ENCODE results near the gene GPC2. TPM values are rescaled to one million over a fixed set of nuclear protein-coding genes. Genes with fewer than 3 reads are reported as not detected.
A peak's percentile ranks its signal among the peaks of the same experiment; 100 is the strongest.

GPC2 gene
- total RNA-seq, 1 donor = 1.4 TPM

DNA sequence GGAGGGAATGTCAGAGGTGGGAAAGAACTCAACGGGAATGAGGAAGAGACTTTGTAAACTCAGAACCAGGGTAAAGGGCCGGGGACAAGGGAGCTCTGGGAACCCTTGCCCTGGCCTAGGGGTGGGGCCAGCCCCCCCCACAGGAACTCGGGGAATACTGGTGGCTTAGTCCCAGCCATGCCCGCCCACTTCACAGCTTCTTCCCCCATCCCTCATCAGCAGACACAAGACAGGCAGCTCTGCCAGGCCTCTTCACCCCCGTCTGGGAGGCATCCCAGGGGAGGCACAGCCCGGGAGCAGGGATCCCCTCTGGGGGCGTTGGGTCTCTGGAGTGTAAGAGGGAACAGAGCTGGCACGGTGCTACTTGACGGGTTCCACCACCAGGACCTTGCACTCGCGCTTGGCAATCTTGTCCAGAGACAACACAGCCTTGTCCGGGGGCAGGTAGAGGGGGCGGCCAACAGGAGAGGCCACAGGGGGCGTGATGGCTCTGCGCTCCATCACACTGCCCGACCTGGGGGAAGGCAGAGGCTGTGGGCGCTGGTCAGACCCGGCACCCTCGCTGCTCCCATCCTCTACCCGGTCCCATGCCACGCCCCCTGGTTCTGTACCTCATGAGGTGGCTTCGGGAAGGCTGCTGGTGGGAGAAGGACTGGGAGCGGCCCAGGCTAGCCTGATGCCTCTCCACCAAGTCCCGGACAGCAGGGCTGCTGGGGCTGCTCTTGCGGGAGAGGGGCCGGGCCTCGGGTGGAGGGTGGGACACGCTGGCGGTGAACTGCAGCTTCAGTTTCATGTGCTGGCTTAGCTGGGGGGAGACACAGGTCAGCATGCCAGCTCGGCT, 22.3 kb downstream of the GPC2 start:
- no peak overlapping the region for H3K4me2 ChIP-seq (ENCODE audit: insufficient read depth, low read length)
- H2AFZ ChIP-seq (ENCODE audit: low read length) = no peak overlapping the region
- no peaks in the 10 kb centered on the region for H3K9me3 ChIP-seq (ENCODE audit: low read depth, low read length)
- H3K4me1 ChIP-seq (ENCODE audit: insufficient read depth, low read length) = peaks cover 17% of the 10 kb centered on the region
- no peaks in the 10 kb centered on the region for H3K27me3 ChIP-seq (ENCODE audit: insufficient read depth, low read length)
- peak; percentile 84 for DNase-seq (ENCODE audit: insufficient read length, low spot score, missing footprints)
- peaks cover 37% of the 10 kb centered on the region for H3K36me3 ChIP-seq (ENCODE audit: insufficient read depth, low read length)
- H3K79me2 ChIP-seq (ENCODE audit: insufficient read depth, low read length) = peaks cover 59% of the 10 kb centered on the region
- TF ChIP-seq, protein P1, sequence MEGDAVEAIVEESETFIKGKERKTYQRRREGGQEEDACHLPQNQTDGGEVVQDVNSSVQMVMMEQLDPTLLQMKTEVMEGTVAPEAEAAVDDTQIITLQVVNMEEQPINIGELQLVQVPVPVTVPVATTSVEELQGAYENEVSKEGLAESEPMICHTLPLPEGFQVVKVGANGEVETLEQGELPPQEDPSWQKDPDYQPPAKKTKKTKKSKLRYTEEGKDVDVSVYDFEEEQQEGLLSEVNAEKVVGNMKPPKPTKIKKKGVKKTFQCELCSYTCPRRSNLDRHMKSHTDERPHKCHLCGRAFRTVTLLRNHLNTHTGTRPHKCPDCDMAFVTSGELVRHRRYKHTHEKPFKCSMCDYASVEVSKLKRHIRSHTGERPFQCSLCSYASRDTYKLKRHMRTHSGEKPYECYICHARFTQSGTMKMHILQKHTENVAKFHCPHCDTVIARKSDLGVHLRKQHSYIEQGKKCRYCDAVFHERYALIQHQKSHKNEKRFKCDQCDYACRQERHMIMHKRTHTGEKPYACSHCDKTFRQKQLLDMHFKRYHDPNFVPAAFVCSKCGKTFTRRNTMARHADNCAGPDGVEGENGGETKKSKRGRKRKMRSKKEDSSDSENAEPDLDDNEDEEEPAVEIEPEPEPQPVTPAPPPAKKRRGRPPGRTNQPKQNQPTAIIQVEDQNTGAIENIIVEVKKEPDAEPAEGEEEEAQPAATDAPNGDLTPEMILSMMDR (IDR thresholded peaks at IDR 0.05; ENCODE audit: extremely low read depth, low read depth, low read length) = no peak
- peaks cover 28% of the 10 kb centered on the region for H4K20me1 ChIP-seq (ENCODE audit: insufficient read depth, low read length)
- no peak overlapping the region for H3K27ac ChIP-seq (ENCODE audit: low read depth, low read length)
- no peak overlapping the region for H3K4me3 ChIP-seq (ENCODE audit: insufficient read depth, low read length)

DNA sequence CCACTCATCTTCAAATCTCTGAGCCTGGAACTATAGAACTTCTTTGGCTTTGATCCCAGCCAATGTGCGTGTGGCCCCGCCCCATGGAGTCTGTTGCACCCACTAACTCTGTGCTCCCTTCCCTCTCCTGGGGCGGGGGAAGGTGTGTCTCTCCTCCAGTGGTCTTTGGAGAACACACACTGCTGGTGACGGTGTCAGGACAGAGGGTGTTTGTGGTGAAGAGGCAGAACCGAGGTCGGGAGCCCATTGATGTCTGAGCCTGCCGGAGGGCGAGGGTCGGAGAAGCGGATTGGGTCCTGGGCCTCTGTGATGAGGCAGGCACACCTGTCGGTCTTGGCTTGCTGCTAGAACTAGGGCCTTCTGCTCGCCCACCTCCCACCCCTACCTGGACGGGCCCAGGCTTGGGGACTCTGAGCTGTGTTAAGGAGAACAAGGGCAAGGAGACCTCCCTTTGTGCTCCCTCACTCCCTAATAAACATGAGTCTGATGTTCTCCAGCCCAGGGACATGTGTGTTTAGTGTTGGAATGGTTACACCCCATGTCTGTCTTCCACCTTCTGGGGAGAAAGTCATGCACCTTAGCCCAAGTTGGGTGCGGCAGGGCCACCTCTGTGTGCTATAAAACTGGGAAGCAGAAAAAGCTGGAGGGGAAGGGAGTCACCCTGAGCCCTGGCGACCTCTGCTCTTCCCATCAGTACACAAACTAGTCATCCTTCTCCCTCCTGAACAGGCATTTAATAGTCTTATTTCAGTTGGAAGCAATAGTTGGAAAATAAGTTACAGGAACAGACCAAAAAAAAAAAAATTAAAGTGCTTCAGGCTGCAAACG, 23.3 kb downstream of the GPC2 start:
- peaks cover 28% of the 10 kb centered on the region for H4K20me1 ChIP-seq (ENCODE audit: insufficient read depth, low read length)
- peaks cover 68% of the 10 kb centered on the region for H3K79me2 ChIP-seq (ENCODE audit: insufficient read depth, low read length)
- H3K4me3 ChIP-seq (ENCODE audit: insufficient read depth, low read length) = no peak overlapping the region
- H3K4me2 ChIP-seq (ENCODE audit: insufficient read depth, low read length) = no peak overlapping the region
- H3K36me3 ChIP-seq (ENCODE audit: insufficient read depth, low read length) = peaks cover 37% of the 10 kb centered on the region
- no peaks in the 10 kb centered on the region for H3K27me3 ChIP-seq (ENCODE audit: insufficient read depth, low read length)
- H3K27ac ChIP-seq (ENCODE audit: low read depth, low read length) = no peak overlapping the region
- peak; percentile 70 for DNase-seq (ENCODE audit: insufficient read length, low spot score, missing footprints)
- H3K9me3 ChIP-seq (ENCODE audit: low read depth, low read length) = no peaks in the 10 kb centered on the region
- TF ChIP-seq, protein P1 (IDR thresholded peaks at IDR 0.05; ENCODE audit: extremely low read depth, low read depth, low read length) = no peak
- H3K4me1 ChIP-seq (ENCODE audit: insufficient read depth, low read length) = peaks cover 19% of the 10 kb centered on the region
- H2AFZ ChIP-seq (ENCODE audit: low read length) = no peak overlapping the region

DNA sequence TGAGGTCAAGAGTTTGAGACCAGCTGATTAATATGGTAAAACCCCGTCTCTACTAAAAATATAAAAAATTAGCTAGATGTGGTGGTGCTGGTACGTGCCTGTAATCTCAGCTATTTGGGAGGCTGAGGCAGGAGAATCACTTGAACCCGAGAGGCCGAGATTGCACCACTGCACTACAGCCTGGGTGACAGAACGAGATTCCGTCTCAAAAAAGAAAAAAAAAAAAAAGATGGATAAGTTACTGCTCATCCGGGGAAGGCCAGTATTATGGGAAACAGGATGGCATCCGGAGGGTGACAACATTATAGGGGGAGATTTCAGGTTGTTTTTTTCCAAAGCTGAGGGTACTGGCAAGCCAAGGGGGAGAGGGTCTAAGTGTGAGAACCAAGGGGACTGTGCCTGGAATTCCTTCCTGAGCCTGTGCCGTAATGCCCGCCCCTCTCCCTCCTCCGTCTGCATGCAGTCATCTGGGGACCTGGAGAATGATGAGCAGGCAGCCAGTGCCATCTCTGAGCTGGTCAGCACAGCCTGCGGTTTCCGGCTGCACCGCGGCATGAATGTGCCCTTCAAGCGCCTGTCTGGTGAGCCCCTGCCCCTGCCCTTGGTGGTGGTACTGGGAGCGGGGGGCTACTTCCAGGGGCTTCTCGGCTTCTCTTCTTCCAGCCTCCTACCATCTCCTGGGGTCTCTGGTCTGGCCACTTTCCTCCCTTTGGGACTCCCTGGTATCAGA, 24.1 kb downstream of the GPC2 start:
- peak; percentile 49 for DNase-seq (ENCODE audit: insufficient read length, low spot score, missing footprints)
- no peaks in the 10 kb centered on the region for H3K27me3 ChIP-seq (ENCODE audit: insufficient read depth, low read length)
- H3K36me3 ChIP-seq (ENCODE audit: insufficient read depth, low read length) = peaks cover 37% of the 10 kb centered on the region
- TF ChIP-seq, protein P1 (IDR thresholded peaks at IDR 0.05; ENCODE audit: extremely low read depth, low read depth, low read length) = no peak
- no peak overlapping the region for H3K4me3 ChIP-seq (ENCODE audit: insufficient read depth, low read length)
- no peak overlapping the region for H3K27ac ChIP-seq (ENCODE audit: low read depth, low read length)
- H3K4me2 ChIP-seq (ENCODE audit: insufficient read depth, low read length) = no peak overlapping the region
- H3K79me2 ChIP-seq (ENCODE audit: insufficient read depth, low read length) = peaks cover 69% of the 10 kb centered on the region
- peaks cover 28% of the 10 kb centered on the region for H4K20me1 ChIP-seq (ENCODE audit: insufficient read depth, low read length)
- H3K9me3 ChIP-seq (ENCODE audit: low read depth, low read length) = no peaks in the 10 kb centered on the region
- peaks cover 19% of the 10 kb centered on the region for H3K4me1 ChIP-seq (ENCODE audit: insufficient read depth, low read length)
- H2AFZ ChIP-seq (ENCODE audit: low read length) = no peak overlapping the region

Data from osteoblast (primary cell).